Measurements from ENCODE around the gene MORC4. TPM values are rescaled to one million over a fixed set of nuclear protein-coding genes. Genes with fewer than 3 reads are reported as not detected.

MORC4 gene
- total and polyA plus RNA-seq, 2 donors from 2014 or later: 8.2 to 12.6 TPM

DNA sequence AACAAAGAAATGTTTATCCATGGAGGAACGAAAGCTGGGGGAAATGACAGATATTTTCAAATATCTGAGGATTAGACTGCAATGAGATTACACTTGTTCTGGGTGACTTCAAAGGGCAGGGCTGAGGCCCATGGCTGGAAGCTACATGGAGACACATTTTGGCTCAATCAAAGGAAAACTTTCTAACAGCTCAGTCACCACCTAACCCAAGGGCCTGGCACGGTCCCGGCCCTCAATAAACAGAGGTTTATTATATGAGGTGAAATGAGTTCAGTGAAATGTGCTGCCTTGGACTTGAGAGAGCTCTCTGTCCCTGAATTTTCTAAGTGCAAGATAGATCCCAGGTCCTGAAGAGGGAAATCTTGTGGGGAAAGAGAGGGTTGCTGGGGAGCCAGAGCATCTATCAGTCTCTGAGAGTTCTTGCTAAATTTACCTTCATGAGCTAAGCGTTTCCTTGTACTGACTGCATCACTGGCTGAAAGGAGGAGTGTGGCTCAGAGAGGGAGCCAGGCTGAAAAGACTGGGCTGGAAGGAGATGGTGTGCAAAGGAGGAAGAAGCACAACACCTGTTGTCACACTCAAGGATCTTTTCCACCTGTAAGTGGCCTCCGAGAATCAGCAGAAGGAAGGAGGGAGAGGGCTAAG lies 94.8 kb downstream of the MORC4 start:
- Histone ChIP-seq H3K4me1 (ENCODE audit: control insufficient read depth in 2 of 3, insufficient read depth in 2 of 3, low read depth in 1 of 3, low read length in 3 of 3) (peaks cover 0 to 8% (median 4%) of the 10 kb centered on the region in 3 donors), H3K9me3 (ENCODE audit: control insufficient read depth in 2 of 3, insufficient read depth in 1 of 3, low read length in 3 of 3) (no peaks in the 10 kb centered on the region), H3K27me3 (ENCODE audit: control insufficient read depth, insufficient read depth, low read length) (no peaks in the 10 kb centered on the region), H3K4me3 (ENCODE audit: low read length in 3 of 3) (no peak overlapping the region), H3K36me3 (ENCODE audit: control insufficient read depth in 2 of 3, insufficient read depth in 3 of 3, low read length in 3 of 3) (no peaks in the 10 kb centered on the region), H3K27ac (ENCODE audit: low read depth in 2 of 2, low read length in 2 of 2) (peak overlapping the region in 1 of 2 donors; percentile 47), H3K9ac (ENCODE audit: low read length in 3 of 3) (no peak overlapping the region)
- intact Hi-C loops (cut with DNase I): loop anchor here (5.0 kb wide), 1 partner anchor 52 kb away; no protein-coding TSS in a partner anchor
- FAIRE-seq (no peak), DNase-seq (no peak)
- no peak for TF ChIP-seq CTCF (IDR thresholded peaks at IDR 0.05; ENCODE audit: borderline replicate concordance, extremely low read depth, insufficient read depth)

GRCh38 chrX:106903856-106904528 lies 96.0 kb downstream of the MORC4 start:
- no peak overlapping the region for H3K9ac ChIP-seq (ENCODE audit: low read length in 3 of 3)
- DNase-seq (no peak), FAIRE-seq (no peak)
- no peaks in the 10 kb centered on the region for H3K27me3 ChIP-seq (ENCODE audit: control insufficient read depth, insufficient read depth, low read length)
- TF ChIP-seq CTCF (IDR thresholded peaks at IDR 0.05; ENCODE audit: borderline replicate concordance, extremely low read depth, insufficient read depth): no peak
- peaks cover 0 to 8% (median 4%) of the 10 kb centered on the region in 3 donors for H3K4me1 ChIP-seq (ENCODE audit: control insufficient read depth in 2 of 3, insufficient read depth in 2 of 3, low read depth in 1 of 3, low read length in 3 of 3)
- intact Hi-C loops (cut with DNase I): no loop called here
- no peaks in the 10 kb centered on the region for H3K9me3 ChIP-seq (ENCODE audit: control insufficient read depth in 2 of 3, insufficient read depth in 1 of 3, low read length in 3 of 3)
- H3K27ac ChIP-seq (ENCODE audit: low read depth in 2 of 2, low read length in 2 of 2): no peak overlapping the region
- no peaks in the 10 kb centered on the region for H3K36me3 ChIP-seq (ENCODE audit: control insufficient read depth in 2 of 3, insufficient read depth in 3 of 3, low read length in 3 of 3)
- H3K4me3 ChIP-seq (ENCODE audit: low read length in 3 of 3): no peak overlapping the region

DNA sequence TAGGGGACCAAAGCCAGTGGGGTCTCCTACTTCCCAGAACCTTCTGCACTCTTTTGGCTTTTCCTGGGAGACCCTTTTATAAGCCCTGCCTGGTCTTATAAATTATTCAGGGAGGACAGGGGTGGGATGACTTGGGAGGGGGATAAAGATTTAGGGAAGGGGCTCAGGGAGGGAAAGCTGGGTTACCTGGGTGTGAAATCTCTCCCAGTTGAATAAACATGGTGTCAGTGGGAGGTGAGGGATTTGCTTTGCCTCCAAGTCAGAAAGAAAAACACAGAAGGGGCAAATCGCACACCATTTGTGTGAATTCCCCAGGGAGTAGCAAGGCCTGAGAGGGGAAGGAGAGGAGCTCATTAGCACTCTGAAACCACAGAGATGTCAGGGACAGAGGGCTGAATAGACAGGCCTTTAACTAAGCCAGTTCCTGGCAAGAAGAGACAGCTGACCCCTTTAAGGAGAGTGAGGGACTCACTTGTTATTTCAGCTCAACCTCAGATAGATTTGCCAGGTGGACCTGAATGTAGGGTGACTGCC lies 96.7 kb downstream of the MORC4 start, which contains the start of gene RIPPLY1:
TSS of gene RIPPLY1 (minus strand) at position 51 of the 534 bp plus-strand sequence. CDS start 54 bp downstream, outside the sequence.
- intact Hi-C loops (cut with DNase I): no loop called here
- no peaks in the 10 kb centered on the region for H3K27me3 ChIP-seq (ENCODE audit: control insufficient read depth, insufficient read depth, low read length)
- H3K4me1 ChIP-seq (ENCODE audit: control insufficient read depth in 2 of 3, insufficient read depth in 2 of 3, low read depth in 1 of 3, low read length in 3 of 3): peaks cover 0 to 8% (median 4%) of the 10 kb centered on the region in 3 donors
- no peak for TF ChIP-seq CTCF (IDR thresholded peaks at IDR 0.05; ENCODE audit: borderline replicate concordance, extremely low read depth, insufficient read depth)
- no peaks in the 10 kb centered on the region for H3K36me3 ChIP-seq (ENCODE audit: control insufficient read depth in 2 of 3, insufficient read depth in 3 of 3, low read length in 3 of 3)
- no peaks in the 10 kb centered on the region for H3K9me3 ChIP-seq (ENCODE audit: control insufficient read depth in 2 of 3, insufficient read depth in 1 of 3, low read length in 3 of 3)
- no peak within 1 kb of the TSS for H3K27ac ChIP-seq (ENCODE audit: low read depth in 2 of 2, low read length in 2 of 2)
- no peak within 1 kb of the TSS for H3K9ac ChIP-seq (ENCODE audit: low read length in 3 of 3)
- no peak for FAIRE-seq
- DNase-seq: peak in 1 of 5 donors; percentile 27
- no peak within 1 kb of the TSS for H3K4me3 ChIP-seq (ENCODE audit: low read length in 3 of 3)
